K562 (cell line): ENCODE results near the gene NEMP1. TPM values are rescaled to one million over a fixed set of nuclear protein-coding genes. Genes with fewer than 3 reads are reported as not detected.

Experiments
- AFF1 ChIP-seq, 2 experiments: fragments of 450-650 bp; IDR thresholded peaks; 2 replicates each; pipeline ENCODE4 v1.6.1; 2018; ENCODE audit warnings: mild to moderate bottlenecking in 2 of 2, low read depth in 1 of 2; ENCODE audit not compliant: partially characterized antibody in 2 of 2
- BCOR ChIP-seq: fragments of 450-650 bp; IDR thresholded peaks from 2 replicates; pipeline ENCODE4 v1.6.1; 2016
- BHLHE40 ChIP-seq: IDR thresholded peaks from 2 replicates; pipeline ENCODE4 v1.6.1; 2011; ENCODE audit warnings: low read length, improper control_type of control experiment
- CHD4 ChIP-seq: fragments of 200-600 bp; sonication (generic); IDR thresholded peaks from 3 replicates; pipeline ENCODE4 v1.6.1; 2012; ENCODE audit warnings: low read depth, mild to moderate bottlenecking, mixed read lengths, low read length, inconsistent platforms; ENCODE audit not compliant: insufficient read depth, insufficient replicate concordance, poor library complexity, severe bottlenecking
- FIP1L1 ChIP-seq: fragments of 200-400 bp; formaldehyde crosslinking; IDR thresholded peaks from 2 replicates; pipeline ENCODE4 v1.6.1; 2018; ENCODE audit warnings: mild to moderate bottlenecking, low read depth, low read length; ENCODE audit not compliant: poor library complexity, severe bottlenecking
- GTF2A2 ChIP-seq: IDR thresholded peaks from 2 replicates; pipeline ENCODE4 v1.6.1; 2016; ENCODE audit warnings: mild to moderate bottlenecking, missing genetic modification characterization, missing compliant biosample characterization
- GTF2B ChIP-seq: IDR thresholded peaks from 2 replicates; pipeline ENCODE4 v1.6.1; 2011; ENCODE audit not compliant: insufficient read length; ENCODE audit errors: extremely low read depth
- HCFC1 ChIP-seq: IDR thresholded peaks from 2 replicates; pipeline ENCODE4 v1.6.1; 2012; ENCODE audit warnings: low read depth, low read length, improper control_type of control experiment
- HOXB6 ChIP-seq: fragments of 250-450 bp; sonication (Bioruptor Pico); IDR thresholded peaks from 2 replicates; pipeline ENCODE4 v1.5.1; 2022; ENCODE audit warnings: mild to moderate bottlenecking, borderline replicate concordance
- L3MBTL2 ChIP-seq: fragments of 450-650 bp; IDR thresholded peaks from 2 replicates; pipeline ENCODE4 v1.6.1; 2016; ENCODE audit warnings: mild to moderate bottlenecking, moderate library complexity
- LCOR ChIP-seq: sonication (generic); formaldehyde crosslinking; IDR thresholded peaks from 2 replicates; pipeline ENCODE4 v1.8.0; 2022; ENCODE audit warnings: mild to moderate bottlenecking, missing genetic modification reagents
- MEF2D ChIP-seq: conservative IDR thresholded peaks from 2 replicates; pipeline ENCODE4 v1.6.1; 2016; ENCODE audit warnings: low read depth, missing genetic modification characterization, missing compliant biosample characterization
- MXD1 ChIP-seq: fragments of 250-450 bp; sonication (Bioruptor Pico); IDR thresholded peaks from 2 replicates; pipeline ENCODE4 v1.8.0; 2021; ENCODE audit warnings: borderline replicate concordance, mild to moderate bottlenecking, moderate library complexity; ENCODE audit not compliant: poor library complexity, severe bottlenecking
- NFYB ChIP-seq: IDR thresholded peaks from 2 replicates; pipeline ENCODE4 v1.6.1; 2011; ENCODE audit warnings: mild to moderate bottlenecking, moderate library complexity; ENCODE audit not compliant: insufficient read length; ENCODE audit errors: extremely low read depth
- SMAD4 ChIP-seq: fragments of 250-450 bp; sonication (Bioruptor Pico); conservative IDR thresholded peaks from 2 replicates; pipeline ENCODE4 v1.8.0; 2021; ENCODE audit warnings: inconsistent platforms, mild to moderate bottlenecking, moderate library complexity
- SMARCB1 ChIP-seq: IDR thresholded peaks from 2 replicates; pipeline ENCODE4 v1.6.1; 2011; ENCODE audit warnings: improper control_type of control experiment, low read depth; ENCODE audit not compliant: insufficient read length
- SOX6 ChIP-seq: fragments of 450-650 bp; IDR thresholded peaks from 2 replicates; pipeline ENCODE4 v1.6.1; 2014; ENCODE audit warnings: mild to moderate bottlenecking
- ZBTB1 ChIP-seq: sonication (generic); formaldehyde crosslinking; IDR thresholded peaks from 2 replicates; pipeline ENCODE4 v1.8.1; 2023; ENCODE audit warnings: missing genetic modification reagents, low read depth, mild to moderate bottlenecking, borderline replicate concordance
- ZNF12 ChIP-seq: sonication (generic); formaldehyde crosslinking; IDR thresholded peaks from 2 replicates; pipeline ENCODE4 v1.4.0; 2020; ENCODE audit warnings: mild to moderate bottlenecking, missing genetic modification reagents
- ZNF239 ChIP-seq: fragments of 250-450 bp; sonication (Bioruptor Pico); IDR thresholded peaks from 2 replicates; pipeline ENCODE4 v1.4.0; 2020; ENCODE audit warnings: mild to moderate bottlenecking
- ZNF511 ChIP-seq: sonication (generic); formaldehyde crosslinking; IDR thresholded peaks from 2 replicates; pipeline ENCODE4 v1.8.0; 2022; ENCODE audit warnings: mild to moderate bottlenecking, missing genetic modification reagents
- ZNF644 ChIP-seq: fragments of 200-800 bp; sonication (Bioruptor generic); IDR thresholded peaks from 2 replicates; pipeline ENCODE4 v1.6.1; 2016; ENCODE audit warnings: low read depth, missing genetic modification characterization, missing compliant biosample characterization
- polyA plus RNA-seq, 8 experiments: library from polyadenylated mRNA; depleted of rRNA in 4 of 8; stranded (reverse) in 5 of 8; unstranded in 3 of 8; fragments of >200 nt; fragmentation: Nextera tagmentation in 2 of 8; fragmentation: Illumina TruSeq in 1 of 8; extraction: Ambion mirVana in 2 of 8; extraction: Trizol in 1 of 8; gene quantifications; 2 replicates each; pipeline versions ENCODE4 v1.2.1 to v1.2.3, GENCODE V29; 2011 to 2014; ENCODE audit warnings: inconsistent platforms in 1 of 8, missing spikeins in 1 of 8
- total RNA-seq, 7 experiments: library from RNA; depleted of rRNA in 6 of 7; stranded (reverse); fragments of >200 nt in 6 of 7; fragmentation: Illumina TruSeq in 2 of 7; extraction: Trizol in 2 of 7; gene quantifications; 2 replicates each; pipeline versions ENCODE4 v1.2.1 to v1.2.3, GENCODE V29; 2011 to 2021; ENCODE audit warnings: low replicate concordance in 1 of 7

Gene NEMP1
- total and polyA plus RNA-seq, 9 of the 15 experiments (the other 6 are each of a cell fraction or from before 2014, with no cell fraction given), result 9.5 to 82.2 (median 41.2) TPM

- TF ChIP-seq BHLHE40, result no peak
- no peak for TF ChIP-seq MXD1 (CRISPR knock-in tag)
- no peak for TF ChIP-seq SOX6
- TF ChIP-seq AFF1 (IDR thresholded peaks at IDR 0.05; ENCODE audit: low read depth in 1 of 2, partially characterized antibody in 2 of 2), result no peak
- TF ChIP-seq FIP1L1, result no peak
- TF ChIP-seq MEF2D (tag), result no peak
- TF ChIP-seq ZBTB1 (CRISPR knock-in tag), result no peak
- TF ChIP-seq GTF2A2 (tag), result no peak
- TF ChIP-seq SMARCB1, result no peak
- TF ChIP-seq NFYB, result no peak
- no peak for TF ChIP-seq LCOR (CRISPR knock-in tag)
- no peak for TF ChIP-seq BCOR
- no peak for TF ChIP-seq HOXB6 (CRISPR knock-in tag)
- no peak for TF ChIP-seq ZNF239 (CRISPR knock-in tag)
- TF ChIP-seq ZNF644 (tag), result 0 out of 2 replicates have a peak, but pooled peaks have one; percentile 36
- no peak for TF ChIP-seq GTF2B
- no peak; the same call in 1 of the 2 replicates for TF ChIP-seq SMAD4 (CRISPR knock-in tag)
- no peak for TF ChIP-seq L3MBTL2
- no peak for TF ChIP-seq CHD4
- TF ChIP-seq HCFC1, result no peak
- TF ChIP-seq ZNF12 (CRISPR knock-in tag), result no peak
- no peak for TF ChIP-seq ZNF511 (CRISPR knock-in tag)
Measured at GRCh38 chr12:57086493-57087009, 8.0 kb upstream of the NEMP1 start (continued).
